ENCODE results near the gene PRCD.

Gene PRCD

GRCh38 chr17:76537288-76537577 is 2.6 kb upstream of the PRCD start:
- Histone ChIP-seq H3K9me3 (no peaks in the 10 kb centered on the region), H3K4me3 (ENCODE audit: low read depth in 1 of 2, low read length in 1 of 2) (no peak overlapping the region), H3K27me3 (peaks cover 75% of the 10 kb centered on the region), H3K27ac (no peak overlapping the region), H3K4me1 (ENCODE audit: control insufficient read depth in 1 of 2, insufficient read depth in 1 of 2, low read depth in 1 of 2, low read length in 1 of 2) (peaks cover 11 to 14% of the 10 kb centered on the region in 2 experiments), H3K36me3 (no peaks in the 10 kb centered on the region)
- TF ChIP-seq CTCF (IDR thresholded peaks at IDR 0.05), result no peak

- Histone ChIP-seq H3K4me1 (ENCODE audit: control insufficient read depth in 1 of 2, insufficient read depth in 1 of 2, low read depth in 1 of 2, low read length in 1 of 2) (peaks cover 11 to 14% of the 10 kb centered on the region in 2 experiments), H3K27me3 (peaks cover 80% of the 10 kb centered on the region), H3K4me3 (ENCODE audit: low read depth in 1 of 2, low read length in 1 of 2) (no peak within 1 kb of the TSS), H3K9me3 (no peaks in the 10 kb centered on the region), H3K36me3 (no peaks in the 10 kb centered on the region), H3K27ac (no peak within 1 kb of the TSS)
- TF ChIP-seq CTCF (IDR thresholded peaks at IDR 0.05), result no peak
These were observed 2.1 kb upstream of the PRCD start, which contains the start of gene CYGB for GRCh38 chr17:76537578-76538280. Gene CYGB, minus strand, starts transcription at chr17:76537709. Its CDS starts 167 bp downstream, at chr17:76537542.

- Histone ChIP-seq H3K9me3 (no peaks in the 10 kb centered on the region), H3K27me3 (peaks cover 87% of the 10 kb centered on the region), H3K4me1 (ENCODE audit: control insufficient read depth in 1 of 2, insufficient read depth in 1 of 2, low read depth in 1 of 2, low read length in 1 of 2) (peaks cover 11 to 14% of the 10 kb centered on the region in 2 experiments), H3K36me3 (no peaks in the 10 kb centered on the region), H3K27ac (no peak overlapping the region), H3K4me3 (ENCODE audit: low read depth in 1 of 2, low read length in 1 of 2) (no peak overlapping the region)
- no peak for TF ChIP-seq CTCF (IDR thresholded peaks at IDR 0.05)
These were observed 1.4 kb upstream of the PRCD start for GRCh38 chr17:76538281-76538931.

- no peak overlapping the region for H3K27ac ChIP-seq
- peaks cover 93% of the 10 kb centered on the region for H3K27me3 ChIP-seq
These were observed 788 bp upstream of the PRCD start for GRCh38 chr17:76538941-76539570.

More at GRCh38 chr17:76538941-76539570, 788 bp upstream of the PRCD start:
- Histone ChIP-seq H3K36me3 (no peaks in the 10 kb centered on the region), H3K4me3 (ENCODE audit: low read depth in 1 of 2, low read length in 1 of 2) (no peak overlapping the region), H3K9me3 (no peaks in the 10 kb centered on the region), H3K4me1 (ENCODE audit: control insufficient read depth in 1 of 2, insufficient read depth in 1 of 2, low read depth in 1 of 2, low read length in 1 of 2) (peaks cover 11 to 14% of the 10 kb centered on the region in 2 experiments)
- TF ChIP-seq CTCF (IDR thresholded peaks at IDR 0.05), result no peak

Measured in neutrophil (primary cell).